Caco-2 (cell line): ENCODE results near the gene UTY. TPM values are rescaled to one million over a fixed set of nuclear protein-coding genes. Genes with fewer than 3 reads are reported as not detected.
"Not testable (repeated sequence)": the region's sequence is repeated elsewhere in the genome, so short reads cannot be mapped to it uniquely, and the experiment has no call there.

Source experiments
- BruUV-seq: library from RNA; stranded (reverse); fragments of 400-500 nt; replicated peaks from 2 replicates; lab custom pipeline; 2021; lab: Mats Ljungman, UMichigan
- CTCF ChIA-PET: fragments of 300-600 bp; sonication (Branson Sonifier 250); formaldehyde crosslinking; loops from one replicate; lab custom pipeline; 2022; ENCODE audit warnings: antibody characterized with exemption; lab: Charles Lee
- POLR2A ChIA-PET: fragments of 300-600 bp; sonication (Branson Sonifier 250); formaldehyde crosslinking; loops from one replicate; lab custom pipeline; 2022; ENCODE audit warnings: antibody characterized with exemption; lab: Charles Lee
- DNase-seq, 2 experiments: peaks; one replicate each; pipeline versions ENCODE4 v3.0.0 to v3.0.0-alpha.2; 2020 to 2022
- H3K27me3 ChIP-seq: replicated peaks from 2 replicates; pipeline ENCODE4 v1.6.0; 2011; ENCODE audit warnings: low read length; ENCODE audit not compliant: control insufficient read depth, insufficient read depth
- H3K36me3 ChIP-seq: 2 replicates; pipeline ENCODE4 v1.5.1; 2011; ENCODE audit warnings: low read length; ENCODE audit not compliant: control insufficient read depth, insufficient read depth
- H3K4me1 ChIP-seq: fragments of 250-450 bp; sonication (Bioruptor Pico); 2 replicates; pipeline ENCODE4 v1.5.1; 2020; ENCODE audit warnings: mild to moderate bottlenecking
- H3K4me3 ChIP-seq: 2 replicates; pipeline ENCODE4 v1.5.1; 2011; ENCODE audit warnings: low read depth, mild to moderate bottlenecking, control low read depth, low read length
- H3K9me3 ChIP-seq: fragments of 250-450 bp; sonication (Bioruptor Pico); 2 replicates; pipeline ENCODE4 v1.5.1; 2020; ENCODE audit warnings: mild to moderate bottlenecking, moderate library complexity
- H3K27ac Mint-ChIP-seq: one replicate; pipeline ENCODE4 v1.8.0; 2022; ENCODE audit warnings: mixed read lengths; ENCODE audit not compliant: unreplicated experiment
- H3K27me3 Mint-ChIP-seq: one replicate; pipeline ENCODE4 v1.8.0; 2022; ENCODE audit warnings: mixed read lengths; ENCODE audit not compliant: insufficient read depth, unreplicated experiment
- H3K36me3 Mint-ChIP-seq: one replicate; pipeline ENCODE4 v1.8.0; 2022; ENCODE audit warnings: mild to moderate bottlenecking, mixed read lengths; ENCODE audit not compliant: insufficient read depth, unreplicated experiment
- H3K4me1 Mint-ChIP-seq: one replicate; pipeline ENCODE4 v1.8.0; 2022; ENCODE audit warnings: low read depth, mixed read lengths; ENCODE audit not compliant: unreplicated experiment
- H3K4me3 Mint-ChIP-seq: one replicate; pipeline ENCODE4 v1.8.0; 2022; ENCODE audit warnings: mild to moderate bottlenecking, moderate library complexity, mixed read lengths; ENCODE audit not compliant: unreplicated experiment
- H3K9me3 Mint-ChIP-seq: one replicate; pipeline ENCODE4 v1.8.0; 2022; ENCODE audit warnings: mixed read lengths; ENCODE audit not compliant: unreplicated experiment
- intact Hi-C: fragments of 100-400 bp; cut with micrococcal nuclease; formaldehyde crosslinking; loops from one replicate; pipeline ENCODE4 v1.10.0; 2022; ENCODE audit not compliant: unreplicated experiment
- total RNA-seq: library from RNA; stranded (reverse); gene quantifications from 2 replicates; pipeline ENCODE4 v1.2.3, GENCODE V29; 2022
- TF ChIP-seq, protein P1 (sequence below), 2 experiments: fragments of 200-600 bp in 1 of 2; IDR thresholded peaks; 1 replicate in 1 of 2; 2 replicates in 1 of 2; pipeline versions ENCODE4 v1.5.1 to v1.8.0; 2011 to 2022; ENCODE audit warnings: antibody characterized with exemption in 1 of 2, control low read depth in 1 of 2, inconsistent platforms in 1 of 2, low read depth in 1 of 2, low read length in 1 of 2, mild to moderate bottlenecking in 1 of 2, moderate library complexity in 1 of 2; ENCODE audit not compliant: insufficient read depth in 1 of 2, severe bottlenecking in 1 of 2, unreplicated experiment in 1 of 2

The UTY gene
- total RNA-seq, 1 experiment from 2014 or later, result not detected

DNA sequence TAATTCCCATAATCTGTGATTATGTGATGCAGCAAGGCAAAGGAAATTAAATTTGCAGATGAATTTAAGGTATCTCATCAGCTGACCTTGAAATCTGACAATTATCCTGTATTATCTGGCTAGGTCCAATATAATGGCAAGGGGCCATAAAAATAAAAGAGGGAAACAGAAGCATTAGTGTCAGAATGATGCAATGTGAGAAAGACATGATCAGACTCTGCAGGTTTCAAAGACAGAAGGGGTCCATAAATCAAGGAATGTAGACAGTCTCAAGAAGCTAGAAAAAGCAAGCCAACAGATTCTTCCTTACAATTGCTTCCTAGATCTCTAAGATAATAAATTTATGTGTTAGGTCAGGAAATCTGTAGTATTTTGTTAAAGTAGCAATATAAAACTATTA, 208.1 kb downstream of the UTY start:
- H3K36me3 ChIP-seq, result no peaks in the 10 kb centered on the region
- TF ChIP-seq, protein P1, sequence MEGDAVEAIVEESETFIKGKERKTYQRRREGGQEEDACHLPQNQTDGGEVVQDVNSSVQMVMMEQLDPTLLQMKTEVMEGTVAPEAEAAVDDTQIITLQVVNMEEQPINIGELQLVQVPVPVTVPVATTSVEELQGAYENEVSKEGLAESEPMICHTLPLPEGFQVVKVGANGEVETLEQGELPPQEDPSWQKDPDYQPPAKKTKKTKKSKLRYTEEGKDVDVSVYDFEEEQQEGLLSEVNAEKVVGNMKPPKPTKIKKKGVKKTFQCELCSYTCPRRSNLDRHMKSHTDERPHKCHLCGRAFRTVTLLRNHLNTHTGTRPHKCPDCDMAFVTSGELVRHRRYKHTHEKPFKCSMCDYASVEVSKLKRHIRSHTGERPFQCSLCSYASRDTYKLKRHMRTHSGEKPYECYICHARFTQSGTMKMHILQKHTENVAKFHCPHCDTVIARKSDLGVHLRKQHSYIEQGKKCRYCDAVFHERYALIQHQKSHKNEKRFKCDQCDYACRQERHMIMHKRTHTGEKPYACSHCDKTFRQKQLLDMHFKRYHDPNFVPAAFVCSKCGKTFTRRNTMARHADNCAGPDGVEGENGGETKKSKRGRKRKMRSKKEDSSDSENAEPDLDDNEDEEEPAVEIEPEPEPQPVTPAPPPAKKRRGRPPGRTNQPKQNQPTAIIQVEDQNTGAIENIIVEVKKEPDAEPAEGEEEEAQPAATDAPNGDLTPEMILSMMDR (IDR thresholded peaks at IDR 0.05; ENCODE audit: insufficient read depth in 1 of 2, low read depth in 1 of 2, low read length in 1 of 2, severe bottlenecking in 1 of 2, unreplicated experiment in 1 of 2), result no peak
- Mint-ChIP-seq H3K4me1 (no peaks in the 10 kb centered on the region), H3K27ac (no peak overlapping the region), H3K36me3 (no peaks in the 10 kb centered on the region), H3K4me3 (no peak overlapping the region), H3K27me3 (no peaks in the 10 kb centered on the region), H3K9me3 (no peaks in the 10 kb centered on the region)
- CTCF ChIA-PET, result no interaction called here
- no peak for DNase-seq
- no peaks in the 10 kb centered on the region for H3K27me3 ChIP-seq
- POLR2A ChIA-PET, result no interaction called here
- intact Hi-C loops, result no loop called here
- no TSS peak for BruUV-seq
- no peak overlapping the region for H3K4me3 ChIP-seq
- no peaks in the 10 kb centered on the region for H3K9me3 ChIP-seq
- H3K4me1 ChIP-seq, result no peaks in the 10 kb centered on the region

DNA sequence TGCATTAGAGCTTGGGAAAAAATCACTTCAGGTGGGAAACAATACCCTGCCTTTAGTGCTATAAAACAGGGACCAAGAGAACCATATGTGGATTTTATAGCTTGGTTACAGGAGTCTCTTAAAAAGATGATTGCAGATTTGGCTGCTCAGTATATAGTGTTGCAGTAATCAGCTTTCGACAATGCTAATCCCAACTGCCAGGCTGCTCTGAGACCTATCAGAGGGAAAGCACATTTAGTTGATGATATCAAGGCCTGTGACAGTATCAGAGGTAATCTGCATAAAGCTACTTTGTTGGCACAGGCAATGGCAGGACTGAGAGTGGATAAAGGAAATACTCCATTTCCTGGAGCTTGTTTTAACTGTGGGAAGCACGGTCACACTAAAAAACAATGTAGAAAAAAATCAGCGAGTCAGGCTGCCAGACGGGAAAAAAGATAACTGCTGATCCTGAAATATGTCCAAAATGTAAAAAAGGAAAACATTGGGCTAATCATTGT, 225.8 kb downstream of the UTY start:
- H3K4me1 ChIP-seq, H3K36me3 Mint-ChIP-seq, H3K4me3 Mint-ChIP-seq, H3K4me1 Mint-ChIP-seq, BruUV-seq, H3K9me3 ChIP-seq, H3K9me3 Mint-ChIP-seq, CTCF ChIA-PET, POLR2A ChIA-PET, intact Hi-C loops, H3K36me3 ChIP-seq, DNase-seq, H3K4me3 ChIP-seq, H3K27me3 Mint-ChIP-seq, H3K27ac Mint-ChIP-seq, H3K27me3 ChIP-seq: not testable (repeated sequence)

DNA sequence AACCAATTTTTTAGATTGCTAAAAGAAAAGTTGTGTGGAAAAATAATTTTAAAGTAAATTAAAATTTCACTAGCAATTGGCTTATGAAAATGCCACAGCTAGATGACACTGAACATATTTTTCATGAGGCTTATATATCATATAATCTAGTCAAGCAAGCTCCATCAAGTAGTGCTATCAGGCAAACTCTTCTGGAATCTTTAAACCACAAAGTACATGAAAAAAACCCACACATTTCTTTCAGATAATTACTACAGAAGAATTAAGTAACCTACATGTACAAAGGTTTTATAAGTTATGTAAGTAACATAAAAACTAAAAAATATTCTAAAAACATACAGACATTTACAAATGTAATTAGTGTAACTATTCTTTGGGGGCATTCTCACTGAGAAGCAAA, 229.4 kb downstream of the UTY start:
- BruUV-seq, result no TSS peak
- ChIA-PET CTCF (no interaction called here), POLR2A (no interaction called here)
- Mint-ChIP-seq H3K9me3 (no peaks in the 10 kb centered on the region), H3K4me3 (no peak overlapping the region), H3K36me3 (no peaks in the 10 kb centered on the region), H3K27me3 (no peaks in the 10 kb centered on the region), H3K27ac (no peak overlapping the region), H3K4me1 (no peaks in the 10 kb centered on the region)
- Histone ChIP-seq H3K27me3 (no peaks in the 10 kb centered on the region), H3K4me1 (no peaks in the 10 kb centered on the region), H3K9me3 (no peaks in the 10 kb centered on the region), H3K36me3 (no peaks in the 10 kb centered on the region), H3K4me3 (no peak overlapping the region)
- intact Hi-C loops, result no loop called here
- TF ChIP-seq, protein P1 (IDR thresholded peaks at IDR 0.05; ENCODE audit: insufficient read depth in 1 of 2, low read depth in 1 of 2, low read length in 1 of 2, severe bottlenecking in 1 of 2, unreplicated experiment in 1 of 2), result no peak
- no peak for DNase-seq

DNA sequence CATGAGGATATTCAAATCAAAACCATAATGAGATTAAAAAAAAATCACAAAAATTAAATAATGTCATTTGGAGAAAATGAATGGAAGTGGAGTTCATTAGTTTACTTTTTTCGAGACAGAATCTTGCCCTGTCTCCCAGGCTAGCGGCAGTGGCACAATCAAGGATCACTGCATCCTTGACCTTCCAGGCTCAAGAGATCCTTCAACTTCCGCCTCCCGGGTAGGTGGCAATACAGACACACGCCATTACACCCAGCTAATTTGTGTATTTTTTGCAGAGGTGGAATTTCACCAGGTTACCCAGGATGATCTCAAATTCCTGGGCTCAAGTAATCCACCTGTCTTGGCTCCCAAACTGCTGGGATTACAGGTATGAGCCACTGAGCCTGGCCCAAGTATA, 236.1 kb downstream of the UTY start:
- H3K27me3 ChIP-seq, result no peaks in the 10 kb centered on the region
- no peak for DNase-seq
- H3K9me3 Mint-ChIP-seq, result no peaks in the 10 kb centered on the region
- H3K36me3 ChIP-seq, result no peaks in the 10 kb centered on the region
- H3K4me1 Mint-ChIP-seq, result no peaks in the 10 kb centered on the region
- no peak overlapping the region for H3K4me3 Mint-ChIP-seq
- no peaks in the 10 kb centered on the region for H3K27me3 Mint-ChIP-seq
- no TSS peak for BruUV-seq
- TF ChIP-seq, protein P1 (IDR thresholded peaks at IDR 0.05; ENCODE audit: insufficient read depth in 1 of 2, low read depth in 1 of 2, low read length in 1 of 2, severe bottlenecking in 1 of 2, unreplicated experiment in 1 of 2), result no peak
- no peak overlapping the region for H3K27ac Mint-ChIP-seq
- no peak overlapping the region for H3K4me3 ChIP-seq
- no peaks in the 10 kb centered on the region for H3K9me3 ChIP-seq
- no peaks in the 10 kb centered on the region for H3K36me3 Mint-ChIP-seq
- ChIA-PET POLR2A (no interaction called here), CTCF (no interaction called here)
- no peaks in the 10 kb centered on the region for H3K4me1 ChIP-seq
- intact Hi-C loops, result no loop called here
